Mucosa of descending colon (tissue), 3 donors: ENCODE data around the gene CHRNB1. TPM values are rescaled to one million over a fixed set of nuclear protein-coding genes. Genes with fewer than 3 reads are reported as not detected.
A peak's percentile ranks its signal among the peaks of the same experiment; 100 is the strongest.

Experiments used
- ATAC-seq: fragments of 200-7000 bp; cut with Tn5 transposase; one replicate; pipeline ENCODE4 v1.9.1; 2020; ENCODE audit warnings: mild to moderate bottlenecking, moderate library complexity
- DNase-seq, 3 donors: peaks; one replicate each; pipeline ENCODE4 v3.0.0-alpha.2; 2020
- H3K36me3 ChIP-seq: fragments of 200-600 bp; one replicate; pipeline ENCODE4 v1.8.0; 2021; ENCODE audit warnings: low read depth, mild to moderate bottlenecking
- H3K4me1 ChIP-seq: fragments of 200-600 bp; one replicate; pipeline ENCODE4 v1.8.0; 2021; ENCODE audit warnings: low read depth, mild to moderate bottlenecking
- H3K4me3 ChIP-seq: fragments of 200-600 bp; one replicate; pipeline ENCODE4 v1.8.0; 2021; ENCODE audit warnings: mild to moderate bottlenecking
- H3K9me3 ChIP-seq: fragments of 200-600 bp; one replicate; pipeline ENCODE4 v1.8.0; 2021; ENCODE audit warnings: mild to moderate bottlenecking
- CTCF ChIP-seq: fragments of 200-600 bp; IDR thresholded peaks from one replicate; pipeline ENCODE4 v1.8.0; 2022; ENCODE audit warnings: antibody characterized with exemption, mild to moderate bottlenecking
- intact Hi-C, 2 donors: fragments of 100-400 bp; cut with DNase I in 1 of 2; cut with micrococcal nuclease in 1 of 2; formaldehyde crosslinking; loops; one replicate each; pipeline versions ENCODE4 v1.11.0 to v1.11.1; 2022; cut with DNase I, micrococcal nuclease
- total RNA-seq, 3 donors: library from RNA; stranded (reverse); fragmentation: NEBNext Ultra II Directional in 2 of 3; extraction: Animal tissue kit (Norgen Biotek cat#: 25700) in 2 of 3; gene quantifications; one replicate each; pipeline versions ENCODE4 v1.2.1 to v1.2.4, GENCODE V29; 2021 to 2023
- donor health status: DM: no; HTN: no; CAD: no; lungs with moderate emphysema.
- donor health status: DM: no; HTN: no; CAD: no.
- donor health status: DM: no; HTN: yes; CAD: no.

Gene CHRNB1
- total RNA-seq, 3 donors from 2014 or later, result 6.0 to 8.3 (median 7.7) TPM

- Histone ChIP-seq H3K4me1 (peaks cover 10% of the 10 kb centered on the region), H3K9me3 (no peaks in the 10 kb centered on the region), H3K4me3 (no peak overlapping the region), H3K36me3 (peaks cover 27% of the 10 kb centered on the region)
- ATAC-seq, result peak; percentile 15
- intact Hi-C loops, result no loop called here
- peak in 1 of 3 donors; percentile 27 for DNase-seq
- no peak for TF ChIP-seq CTCF
Observed at GRCh38 chr17:7502171-7502847, 57.4 kb downstream of the CHRNB1 start.

- ATAC-seq (peak; percentile 28), DNase-seq (peak in 1 of 3 donors; percentile 36)
- intact Hi-C loops, result no loop called here
Observed at GRCh38 chr17:7502987-7503386, 58.1 kb downstream of the CHRNB1 start.

DNA sequence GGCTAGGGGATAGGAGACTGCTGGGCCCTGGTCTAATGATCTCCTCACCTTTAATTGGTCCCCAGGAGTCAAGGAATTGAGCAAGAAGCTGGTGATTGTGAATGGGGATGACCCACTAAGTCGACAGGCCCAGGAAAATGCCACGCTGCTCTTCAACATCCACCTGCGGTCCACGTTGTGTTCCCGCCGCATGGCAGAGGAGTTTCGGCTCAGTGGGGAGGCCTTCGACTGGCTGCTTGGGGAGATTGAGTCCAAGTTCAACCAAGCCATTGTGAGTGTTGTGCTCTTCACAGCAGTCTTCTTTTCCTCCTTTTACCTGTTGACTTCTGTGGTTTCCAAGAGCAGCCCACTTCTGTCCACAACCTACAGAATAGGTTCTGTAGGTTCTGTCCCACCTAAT lies 58.7 kb downstream of the CHRNB1 start:
- Histone ChIP-seq H3K4me1 (peaks cover 10% of the 10 kb centered on the region), H3K36me3 (peaks cover 34% of the 10 kb centered on the region), H3K9me3 (no peaks in the 10 kb centered on the region), H3K4me3 (no peak overlapping the region)
- ATAC-seq (no peak), DNase-seq (peak in 1 of 3 donors; percentile 11)
- intact Hi-C loops, result no loop called here
- no peak for TF ChIP-seq CTCF

More at GRCh38 chr17:7502987-7503386, 58.1 kb downstream of the CHRNB1 start:
- no peaks in the 10 kb centered on the region for H3K9me3 ChIP-seq
- TF ChIP-seq CTCF, result no peak
- peaks cover 10% of the 10 kb centered on the region for H3K4me1 ChIP-seq
- H3K4me3 ChIP-seq, result no peak overlapping the region
- peaks cover 31% of the 10 kb centered on the region for H3K36me3 ChIP-seq

Other genes starting within 250 kb of the CHRNB1 start
- gene DLG4, start 225.2 kb upstream of the CHRNB1 start, total RNA-seq, result 10 to 100 TPM in 1 of 3 donors, 1 to 10 TPM in 2; 4.1 to 34.5 (median 6.6) TPM
- gene ACADVL, start 225.1 kb upstream of the CHRNB1 start, total RNA-seq, result 1,000 to 10,000 TPM in 1 of 3 donors, 100 to 1,000 TPM in 2; 729 to 1,007 (median 804) TPM
- gene DVL2, start 210.5 kb upstream of the CHRNB1 start, total RNA-seq, result 10 to 100 TPM; 33.4 to 52.0 (median 36.0) TPM
- 10 to 100 TPM; 36.0 to 49.8 (median 36.8) TPM for gene PHF23, start 205.6 kb upstream of the CHRNB1 start, total RNA-seq
- 100 to 1,000 TPM; 424 to 499 (median 484) TPM for gene GABARAP, start 202.6 kb upstream of the CHRNB1 start, total RNA-seq
- 100 to 1,000 TPM; 117 to 123 (median 117) TPM for gene CTDNEP1, start 193.3 kb upstream of the CHRNB1 start, total RNA-seq
- 10 to 100 TPM; 34.9 to 45.6 (median 42.2) TPM for gene ELP5, start 192.8 kb upstream of the CHRNB1 start, total RNA-seq
- gene CLDN7, start 182.6 kb upstream of the CHRNB1 start, total RNA-seq, result 1,000 to 10,000 TPM in 1 of 3 donors, 100 to 1,000 TPM in 2; 586 to 1,244 (median 934) TPM
- gene SLC2A4, start 163.3 kb upstream of the CHRNB1 start, total RNA-seq, result 10 to 100 TPM in 1 of 3 donors, 1 to 10 TPM in 2; 5.3 to 78.2 (median 6.1) TPM
- gene YBX2, start 150.4 kb upstream of the CHRNB1 start, total RNA-seq, result 10 to 100 TPM; 17.9 to 71.4 (median 37.8) TPM
- 100 to 1,000 TPM; 281 to 492 (median 313) TPM for gene EIF5A, start 137.4 kb upstream of the CHRNB1 start, total RNA-seq
- gene GPS2, start 129.7 kb upstream of the CHRNB1 start, total RNA-seq, result 10 to 100 TPM; 68.1 to 89.8 (median 83.2) TPM
- 10 to 100 TPM; 39.0 to 59.1 (median 44.9) TPM for gene NEURL4, start 115.7 kb upstream of the CHRNB1 start, total RNA-seq
- 10 to 100 TPM in 2 of 3 donors, 1 to 10 TPM in 1; 9.2 to 16.5 (median 11.2) TPM for gene ACAP1, start 108.5 kb upstream of the CHRNB1 start, total RNA-seq
- 10 to 100 TPM in 1 of 3 donors, 1 to 10 TPM in 2; 8.2 to 10.3 (median 8.5) TPM for gene KCTD11, start 92.9 kb upstream of the CHRNB1 start, total RNA-seq
- under 1 TPM in 1 of 3 donors, not detected in 2; 0.26 TPM for gene TMEM95, start 89.9 kb upstream of the CHRNB1 start, total RNA-seq
- 10 to 100 TPM; 16.4 to 29.5 (median 20.7) TPM for gene TNK1, start 64.0 kb upstream of the CHRNB1 start, total RNA-seq
- 10 to 100 TPM in 2 of 3 donors, 1 to 10 TPM in 1; 5.5 to 21.6 (median 16.4) TPM for gene PLSCR3, start 50.5 kb upstream of the CHRNB1 start, total RNA-seq
- 10 to 100 TPM; 51.9 to 85.1 (median 64.9) TPM for gene TMEM256, start 41.0 kb upstream of the CHRNB1 start, total RNA-seq
- 10 to 100 TPM in 1 of 3 donors, 1 to 10 TPM in 2; 2.9 to 38.0 (median 6.7) TPM for gene NLGN2, start 37.2 kb upstream of the CHRNB1 start, total RNA-seq
- gene SPEM1, start 24.7 kb upstream of the CHRNB1 start, total RNA-seq, result not detected
- gene SPEM2, start 19.4 kb upstream of the CHRNB1 start, total RNA-seq, result not detected
- not detected for gene SPEM3, start 16.2 kb upstream of the CHRNB1 start, total RNA-seq
- 10 to 100 TPM in 2 of 3 donors, 1 to 10 TPM in 1; 8.8 to 22.5 (median 16.4) TPM for gene TMEM102, start 9.6 kb upstream of the CHRNB1 start, total RNA-seq
- 1 to 10 TPM; 1.4 to 3.0 (median 2.2) TPM for gene FGF11, start 5.5 kb upstream of the CHRNB1 start, total RNA-seq
- gene ZBTB4, start 34.6 kb downstream of the CHRNB1 start, total RNA-seq, result 10 to 100 TPM; 16.6 to 93.9 (median 18.5) TPM
- gene SLC35G6, start 36.4 kb downstream of the CHRNB1 start, total RNA-seq, result not detected
- 100 to 1,000 TPM; 101 to 124 (median 118) TPM for gene POLR2A, start 39.3 kb downstream of the CHRNB1 start, total RNA-seq
- 10 to 100 TPM; 11.6 to 69.4 (median 15.8) TPM for gene TNFSF12, start 104.0 kb downstream of the CHRNB1 start, total RNA-seq
- 10 to 100 TPM; 41.0 to 74.6 (median 73.3) TPM for gene TNFSF13, start 113.7 kb downstream of the CHRNB1 start, total RNA-seq
- 10 to 100 TPM; 27.9 to 60.2 (median 37.7) TPM for gene SENP3, start 116.9 kb downstream of the CHRNB1 start, total RNA-seq
- 10 to 100 TPM; 41.4 to 91.9 (median 50.7) TPM for gene CD68, start 134.6 kb downstream of the CHRNB1 start, total RNA-seq
- 100 to 1,000 TPM in 1 of 3 donors, 10 to 100 TPM in 2; 55.2 to 101 (median 94.5) TPM for gene MPDU1, start 138.8 kb downstream of the CHRNB1 start, total RNA-seq
- gene SOX15, start 145.0 kb downstream of the CHRNB1 start, total RNA-seq, result 1 to 10 TPM in 1 of 3 donors, under 1 TPM in 2; 0.38 to 4.4 (median 0.41) TPM
- 10 to 100 TPM; 23.0 to 53.3 (median 28.1) TPM for gene FXR2, start 169.8 kb downstream of the CHRNB1 start, total RNA-seq
- gene SAT2, start 182.8 kb downstream of the CHRNB1 start, total RNA-seq, result 100 to 1,000 TPM in 1 of 3 donors, 10 to 100 TPM in 2; 49.1 to 104 (median 76.9) TPM
- under 1 TPM in 2 of 3 donors, not detected in 1; 0.25 to 0.89 TPM for gene SHBG, start 185.1 kb downstream of the CHRNB1 start, total RNA-seq
- gene ATP1B2, start 205.9 kb downstream of the CHRNB1 start, total RNA-seq, result 1 to 10 TPM in 1 of 3 donors, under 1 TPM in 2; 0.41 to 8.7 (median 0.67) TPM
- 10 to 100 TPM; 33.9 to 75.2 (median 57.0) TPM for gene TP53, start 242.4 kb downstream of the CHRNB1 start, total RNA-seq
- gene WRAP53, start 243.4 kb downstream of the CHRNB1 start, total RNA-seq, result 1 to 10 TPM; 5.1 to 9.9 (median 5.8) TPM